HepG2 (cell line): ENCODE measurements around the gene KDM8. TPM values are rescaled to one million over a fixed set of nuclear protein-coding genes. Genes with fewer than 3 reads are reported as not detected.

Experiments
- BRD4 ChIP-seq: sonication (generic); formaldehyde crosslinking; IDR thresholded peaks from 2 replicates; pipeline ENCODE4 v1.4.0; 2020; ENCODE audit warnings: missing genetic modification reagents
- DNMT3B ChIP-seq: conservative IDR thresholded peaks from 2 replicates; pipeline ENCODE4 v1.6.1; 2016; ENCODE audit warnings: missing biosample characterization, control low read depth
- DZIP1 ChIP-seq: sonication (generic); formaldehyde crosslinking; IDR thresholded peaks from 2 replicates; pipeline ENCODE4 v1.5.0; 2020; ENCODE audit warnings: mild to moderate bottlenecking, missing genetic modification reagents
- FOXO4 ChIP-seq: sonication (generic); formaldehyde crosslinking; conservative IDR thresholded peaks from 2 replicates; pipeline ENCODE4 v1.8.1; 2023; ENCODE audit warnings: missing genetic modification reagents
- NR2F6 ChIP-seq, 2 experiments: IDR thresholded peaks; 2 replicates each; pipeline ENCODE4 v1.6.1; 2016; ENCODE audit warnings: antibody characterized with exemption in 1 of 2, mild to moderate bottlenecking in 1 of 2
- POLR2AphosphoS5 ChIP-seq: IDR thresholded peaks from 2 replicates; pipeline ENCODE4 v1.6.1; 2012; ENCODE audit warnings: low read depth, low read length
- THRA ChIP-seq: sonication (generic); formaldehyde crosslinking; IDR thresholded peaks from 2 replicates; pipeline ENCODE4 v1.4.0; 2020; ENCODE audit warnings: missing genetic modification reagents, borderline replicate concordance
- ZBTB3 ChIP-seq: sonication (generic); formaldehyde crosslinking; IDR thresholded peaks from 2 replicates; pipeline ENCODE4 v1.4.0; 2020; ENCODE audit warnings: low read depth, mild to moderate bottlenecking, moderate library complexity, missing genetic modification reagents, borderline replicate concordance
- polyA plus RNA-seq, 8 experiments: library from polyadenylated mRNA; depleted of rRNA in 3 of 8; stranded (reverse) in 7 of 8; unstranded in 1 of 8; fragments of >200 nt; fragmentation: Illumina TruSeq in 4 of 8; extraction: Trizol in 4 of 8; gene quantifications; 2 replicates each; pipeline versions ENCODE4 v1.2.1 to v1.2.3, GENCODE V29; 2011 to 2016; ENCODE audit warnings: low read depth in 4 of 8, missing spikeins in 1 of 8, mixed read lengths in 1 of 8; ENCODE audit not compliant: insufficient read depth in 1 of 8
- total RNA-seq, 5 experiments: library from RNA; depleted of rRNA; stranded (reverse); fragments of >200 nt; fragmentation: Illumina TruSeq; extraction: Trizol; gene quantifications; 2 replicates each; pipeline ENCODE4 v1.2.3, GENCODE V29; 2016; ENCODE audit warnings: low read depth in 1 of 5

Gene KDM8
- total and polyA plus RNA-seq, 2 of the 13 experiments (the other 11 are each of a cell fraction or from before 2014, with no cell fraction given): 3.3 to 8.6 TPM

GRCh38 chr16:27267037-27267677 is 63.8 kb downstream of the KDM8 start (continued):
- TF ChIP-seq FOXO4: 0 out of 2 replicates have a peak, but pooled peaks have one; percentile 74
- TF ChIP-seq DZIP1 (CRISPR knock-in tag): no peak
- peak; percentile 77 for TF ChIP-seq NR2F6 (IDR thresholded peaks at IDR 0.05)
- peak; percentile 77; the same call in 1 of the 2 replicates for TF ChIP-seq NR2F6 (CRISPR knock-in tag; IDR thresholded peaks at IDR 0.05)
- TF ChIP-seq ZBTB3: no peak
- TF ChIP-seq THRA: peak; percentile 58; the same call in 1 of the 2 replicates
- no peak for TF ChIP-seq POLR2AphosphoS5
- TF ChIP-seq DNMT3B: no peak
- no peak for TF ChIP-seq BRD4
